HCT116 (cell line): ENCODE results near the gene LY6G6D. TPM values are rescaled to one million over a fixed set of nuclear protein-coding genes. Genes with fewer than 3 reads are reported as not detected.

Experiments used
- ATAC-seq: fragments of 200-7000 bp; cut with Tn5 transposase; 2 replicates; pipeline ENCODE4 v1.9.1; 2020; ENCODE audit warnings: mild to moderate bottlenecking, moderate library complexity
- BruUV-seq: library from RNA; stranded (reverse); fragments of 400-500 nt; replicated peaks from 2 replicates; lab custom pipeline; 2021; lab: Mats Ljungman, UMichigan
- CTCF ChIA-PET: fragments of 300-600 bp; sonication (Branson Sonifier 250); formaldehyde crosslinking; loops from one replicate; lab custom pipeline; 2021; ENCODE audit warnings: antibody characterized with exemption; lab: Charles Lee
- POLR2A ChIA-PET: fragments of 300-600, 350-600 bp; sonication (Branson Sonifier 250); formaldehyde crosslinking; loops from one replicate; lab custom pipeline; 2021; ENCODE audit warnings: antibody characterized with exemption; lab: Charles Lee
- RAD21 ChIA-PET, 2 experiments: fragments of 300-600 bp; sonication (Branson Sonifier 250); formaldehyde crosslinking; loops; one replicate each; lab custom pipeline; 2023; ENCODE audit warnings: low total read pairs in 2 of 2; ENCODE audit not compliant: uncharacterized antibody in 2 of 2, unreplicated experiment in 2 of 2, low non-redundant PET in 1 of 2; lab: Charles Lee
- DNase-seq: peaks from one replicate; pipeline ENCODE4 v3.0.0-alpha.2; 2010; ENCODE audit warnings: low read depth, low spot score
- H2AFZ ChIP-seq: fragments of 200-600 bp; shearing (Covaris generic), sonication (generic); 2 replicates; pipeline ENCODE4 v1.6.1; 2017; ENCODE audit warnings: low read depth, mixed run types, mixed read lengths, antibody characterized with exemption, low read length; ENCODE audit not compliant: poor library complexity, severe bottlenecking
- H3K27ac ChIP-seq: 2 replicates; pipeline ENCODE4 v1.5.1; 2012; ENCODE audit warnings: low read depth, low read length
- H3K27me3 ChIP-seq: fragments of 200-600 bp; sonication (generic); 2 replicates; pipeline ENCODE4 v1.6.1; 2016; ENCODE audit warnings: mixed run types, low read length, mixed read lengths; ENCODE audit not compliant: insufficient read depth
- H3K36me3 ChIP-seq, 2 experiments: fragments of 200-500 bp in 1 of 2; fragments of 200-600 bp in 1 of 2; sonication (Bioruptor generic) in 1 of 2; sonication (generic) in 1 of 2; 2 replicates each; pipeline versions ENCODE4 v1.5.1 to v1.6.1; 2014 to 2016; ENCODE audit warnings: low read length in 2 of 2, inconsistent platforms in 1 of 2, mixed read lengths in 1 of 2, mixed run types in 1 of 2; ENCODE audit not compliant: insufficient read depth in 2 of 2, control insufficient read depth in 1 of 2
- H3K4me1 ChIP-seq, 2 experiments: fragments of 200-600 bp in 1 of 2; sonication (generic) in 1 of 2; 2 replicates each; pipeline versions ENCODE4 v1.5.1 to v1.6.1; 2012 to 2017; ENCODE audit warnings: low read length in 2 of 2, inconsistent platforms in 1 of 2, mild to moderate bottlenecking in 1 of 2, mixed read lengths in 1 of 2, mixed run types in 1 of 2, moderate library complexity in 1 of 2; ENCODE audit not compliant: insufficient read depth in 2 of 2, control insufficient read depth in 1 of 2
- H3K4me2 ChIP-seq: fragments of 200-600 bp; sonication (generic); 2 replicates; pipeline ENCODE4 v1.6.1; 2017; ENCODE audit warnings: mixed run types, low read length, mixed read lengths
- H3K4me3 ChIP-seq, 2 experiments: fragments of 200-600 bp in 1 of 2; sonication (generic) in 1 of 2; replicated peaks in 1 of 2; 2 replicates each; pipeline ENCODE4 v1.5.1; 2011 to 2016; ENCODE audit warnings: low read length in 2 of 2, control low read depth in 1 of 2, low read depth in 1 of 2, mild to moderate bottlenecking in 1 of 2, mixed read lengths in 1 of 2, mixed run types in 1 of 2
- H3K79me2 ChIP-seq: fragments of 200-600 bp; sonication (generic); 2 replicates; pipeline ENCODE4 v1.6.1; 2017; ENCODE audit warnings: mild to moderate bottlenecking, mixed run types, low read length, moderate library complexity, mixed read lengths; ENCODE audit not compliant: insufficient read depth
- H3K9ac ChIP-seq: fragments of 200-600 bp; sonication (generic); 2 replicates; pipeline ENCODE4 v1.6.1; 2016; ENCODE audit warnings: low read length, mixed read lengths
- H3K9me2 ChIP-seq: fragments of 200-600 bp; sonication (generic), shearing (Covaris generic); 2 replicates; pipeline ENCODE4 v1.6.1; 2017; ENCODE audit warnings: mixed run types, mild to moderate bottlenecking, moderate library complexity; ENCODE audit not compliant: insufficient read depth
- H3K9me3 ChIP-seq, 2 experiments: fragments of 200-500 bp in 1 of 2; fragments of 200-600 bp in 1 of 2; sonication (Bioruptor generic) in 1 of 2; sonication (generic) in 1 of 2; 2 replicates each; pipeline ENCODE4 v1.6.1; 2014 to 2017; ENCODE audit warnings: low read length in 2 of 2, mixed read lengths in 2 of 2, inconsistent platforms in 1 of 2, low read depth in 1 of 2, mild to moderate bottlenecking in 1 of 2, mixed run types in 1 of 2, moderate library complexity in 1 of 2; ENCODE audit not compliant: control insufficient read depth in 1 of 2, insufficient read depth in 1 of 2
- H4K20me1 ChIP-seq: fragments of 200-600 bp; sonication (generic), shearing (Covaris generic); 2 replicates; pipeline ENCODE4 v1.6.1; 2017; ENCODE audit warnings: mixed run types, mild to moderate bottlenecking, moderate library complexity; ENCODE audit not compliant: insufficient read depth
- CBX3 ChIP-seq: IDR thresholded peaks from 2 replicates; pipeline ENCODE4 v1.6.1; 2012; ENCODE audit warnings: low read depth
- JUND ChIP-seq: IDR thresholded peaks from 2 replicates; pipeline ENCODE4 v1.6.1; 2012
- POLR2A ChIP-seq: IDR thresholded peaks from 2 replicates; pipeline ENCODE4 v1.7.0; 2011; ENCODE audit warnings: borderline replicate concordance; ENCODE audit not compliant: insufficient read depth, insufficient read length; ENCODE audit errors: extremely low read depth
- POLR2AphosphoS5 ChIP-seq: IDR thresholded peaks from 2 replicates; pipeline ENCODE4 v1.6.1; 2011; ENCODE audit warnings: mild to moderate bottlenecking, low read depth, low read length, moderate library complexity
- REST ChIP-seq: IDR thresholded peaks from 2 replicates; pipeline ENCODE4 v1.6.1; 2012; ENCODE audit warnings: low read depth
- SIN3A ChIP-seq: IDR thresholded peaks from 2 replicates; pipeline ENCODE4 v1.6.1; 2012; ENCODE audit warnings: low read depth
- SP1 ChIP-seq: IDR thresholded peaks from 2 replicates; pipeline ENCODE4 v1.6.1; 2012; ENCODE audit warnings: low read depth
- SRF ChIP-seq: IDR thresholded peaks from 2 replicates; pipeline ENCODE4 v1.6.1; 2012; ENCODE audit warnings: low read depth
- TCF7L2 ChIP-seq: IDR thresholded peaks from 2 replicates; pipeline ENCODE4 v1.7.0; 2011; ENCODE audit warnings: borderline replicate concordance, inconsistent platforms; ENCODE audit not compliant: insufficient read depth, insufficient read length; ENCODE audit errors: extremely low read depth
- YY1 ChIP-seq: IDR thresholded peaks from 2 replicates; pipeline ENCODE4 v1.6.1; 2011; ENCODE audit warnings: low read length, low read depth, moderate library complexity, mild to moderate bottlenecking; ENCODE audit not compliant: insufficient replicate concordance; ENCODE audit errors: extremely low read depth
- ZFX ChIP-seq: fragments of 450-650 bp; IDR thresholded peaks from 2 replicates; pipeline ENCODE4 v1.6.1; 2017
- intact Hi-C: fragments of 100-400 bp; cut with micrococcal nuclease; formaldehyde crosslinking; loops from 2 replicates; pipeline ENCODE4 v1.10.0; 2022
- total RNA-seq: library from RNA; stranded (reverse); gene quantifications from one replicate; pipeline ENCODE4 v1.2.1, GENCODE V29; 2021; ENCODE audit not compliant: unreplicated experiment
- TF ChIP-seq, protein P1 (sequence below), 3 experiments: fragments of 200-600 bp in 1 of 3; sonication (generic) in 1 of 3; IDR thresholded peaks in 2 of 3; conservative IDR thresholded peaks in 1 of 3; 2 replicates each; pipeline ENCODE4 v1.5.1; 2012 to 2017; ENCODE audit warnings: low read depth in 2 of 3, low read length in 2 of 3, antibody characterized with exemption in 1 of 3, borderline replicate concordance in 1 of 3, control low read depth in 1 of 3, mild to moderate bottlenecking in 1 of 3, mixed read lengths in 1 of 3, mixed run types in 1 of 3, moderate library complexity in 1 of 3; ENCODE audit not compliant: insufficient read depth in 1 of 3

Gene LY6G6D
- total RNA-seq, 1 experiment from 2014 or later: not detected

DNA sequence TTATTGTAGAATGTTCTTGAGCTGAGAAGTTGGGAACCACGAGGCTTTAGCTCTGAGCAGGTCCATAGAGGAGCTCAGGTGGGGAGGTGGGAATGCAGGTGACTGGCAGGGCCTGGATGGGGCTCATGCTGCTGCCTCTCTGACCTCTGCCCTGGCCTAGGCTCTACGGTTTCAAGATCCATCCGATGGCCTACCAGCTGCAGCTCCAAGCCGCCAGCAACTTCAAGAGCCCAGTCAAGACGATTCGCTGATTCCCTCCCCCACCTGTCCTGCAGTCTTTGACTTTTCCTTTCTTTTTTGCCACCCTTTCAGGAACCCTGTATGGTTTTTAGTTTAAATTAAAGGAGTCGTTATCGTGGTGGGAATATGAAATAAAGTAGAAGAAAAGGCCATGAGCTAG, 45.5 kb upstream of the LY6G6D start, which contains the start of gene LY6G5B:
LY6G5B (plus strand) TSS at position 301 of the 400 bp plus-strand sequence. CDS start 975 bp downstream, outside the sequence.
- H3K27me3 ChIP-seq: no peaks in the 10 kb centered on the region
- no TSS peak for BruUV-seq
- no peak for TF ChIP-seq REST
- TF ChIP-seq POLR2AphosphoS5: no peak
- no peak for TF ChIP-seq POLR2A
- no peak for TF ChIP-seq JUND
- TF ChIP-seq SRF: no peak
- TF ChIP-seq YY1: no peak
- no peak for TF ChIP-seq SIN3A
- no peak for TF ChIP-seq CBX3
- TF ChIP-seq, protein P1, sequence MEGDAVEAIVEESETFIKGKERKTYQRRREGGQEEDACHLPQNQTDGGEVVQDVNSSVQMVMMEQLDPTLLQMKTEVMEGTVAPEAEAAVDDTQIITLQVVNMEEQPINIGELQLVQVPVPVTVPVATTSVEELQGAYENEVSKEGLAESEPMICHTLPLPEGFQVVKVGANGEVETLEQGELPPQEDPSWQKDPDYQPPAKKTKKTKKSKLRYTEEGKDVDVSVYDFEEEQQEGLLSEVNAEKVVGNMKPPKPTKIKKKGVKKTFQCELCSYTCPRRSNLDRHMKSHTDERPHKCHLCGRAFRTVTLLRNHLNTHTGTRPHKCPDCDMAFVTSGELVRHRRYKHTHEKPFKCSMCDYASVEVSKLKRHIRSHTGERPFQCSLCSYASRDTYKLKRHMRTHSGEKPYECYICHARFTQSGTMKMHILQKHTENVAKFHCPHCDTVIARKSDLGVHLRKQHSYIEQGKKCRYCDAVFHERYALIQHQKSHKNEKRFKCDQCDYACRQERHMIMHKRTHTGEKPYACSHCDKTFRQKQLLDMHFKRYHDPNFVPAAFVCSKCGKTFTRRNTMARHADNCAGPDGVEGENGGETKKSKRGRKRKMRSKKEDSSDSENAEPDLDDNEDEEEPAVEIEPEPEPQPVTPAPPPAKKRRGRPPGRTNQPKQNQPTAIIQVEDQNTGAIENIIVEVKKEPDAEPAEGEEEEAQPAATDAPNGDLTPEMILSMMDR (IDR thresholded peaks at IDR 0.05 in 2 of 3, conservative IDR thresholded peaks at IDR 0.05 in 1 of 3; ENCODE audit: borderline replicate concordance in 1 of 3, insufficient read depth in 1 of 3, low read depth in 2 of 3, low read length in 2 of 3): no peak
- TF ChIP-seq TCF7L2: no peak
- TF ChIP-seq ZFX: no peak
- no peak for TF ChIP-seq SP1
- H2AFZ ChIP-seq: no peak within 1 kb of the TSS
- intact Hi-C loops: loop anchor here (5.0 kb wide), 2 partner anchors 68 to 228 kb away; partner anchors contain the start of genes CLIC1 and EHMT2
- ChIA-PET CTCF (no interaction called here), POLR2A (interaction anchor here (1.0 to 1.2 kb wide), 2 partner anchors 9 to 18 kb away, joined by 3 read pairs; partner anchors contain the start of gene C6orf47), RAD21 (no interaction called here)
- no peaks in the 10 kb centered on the region for H3K9me2 ChIP-seq
- no peak for DNase-seq
- no peaks in the 10 kb centered on the region for H3K9me3 ChIP-seq
- peaks cover 43% of the 10 kb centered on the region for H3K79me2 ChIP-seq
- no peaks in the 10 kb centered on the region for H4K20me1 ChIP-seq
- ATAC-seq: no peak
- no peak within 1 kb of the TSS for H3K4me2 ChIP-seq
- H3K27ac ChIP-seq: no peak within 1 kb of the TSS
- no peak within 1 kb of the TSS for H3K9ac ChIP-seq
- peaks cover 0 to 5% of the 10 kb centered on the region in 2 experiments; a peak in 2 of 4 replicates for H3K4me1 ChIP-seq
- no peak within 1 kb of the TSS for H3K4me3 ChIP-seq
- peaks cover 38 to 48% of the 10 kb centered on the region in 2 experiments for H3K36me3 ChIP-seq
